ENCODE results near the gene HSPA12B.

DNA sequence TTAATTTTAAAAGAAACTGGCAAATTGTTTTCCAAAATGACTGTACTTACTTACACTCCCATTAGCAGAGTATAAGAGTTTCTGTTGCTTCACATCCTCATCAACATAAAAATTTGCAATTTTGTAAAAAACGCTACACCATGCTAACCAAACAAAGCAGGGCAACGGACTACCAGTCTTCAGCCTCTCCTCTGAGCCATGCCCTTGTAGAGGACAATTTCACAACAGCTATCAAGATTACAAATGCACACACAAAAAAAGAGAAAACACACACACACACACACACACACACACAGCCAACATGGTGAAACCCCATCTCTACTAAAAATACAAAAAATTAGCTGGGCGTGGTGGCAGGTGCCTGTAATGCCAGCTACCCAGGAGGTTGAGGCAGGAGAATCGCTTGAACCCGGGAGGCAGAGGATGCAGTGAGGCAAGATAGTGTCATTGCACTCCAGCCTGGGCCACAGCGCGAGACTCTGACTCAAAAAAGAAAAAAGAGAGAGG is 39.1 kb downstream of the HSPA12B start:
- no peak for TF ChIP-seq SNAI2 (CRISPR knock-in tag; IDR thresholded peaks at IDR 0.05)
- no peak for TF ChIP-seq TSHZ2 (CRISPR knock-in tag; IDR thresholded peaks at IDR 0.05)
- no peak for TF ChIP-seq CSDC2 (CRISPR knock-in tag; IDR thresholded peaks at IDR 0.05)

All from SK-N-SH treated with all-trans-retinoic acid at 6 μM for 48 hours (cell line).